Measurements from ENCODE around the gene SSX4B. TPM values are rescaled to one million over a fixed set of nuclear protein-coding genes. Genes with fewer than 3 reads are reported as not detected.
"Not testable (repeated sequence)": the region's sequence is repeated elsewhere in the genome, so short reads cannot be mapped to it uniquely, and the experiment has no call there.

SSX4B gene
- polyA plus RNA-seq, 1 experiment = not detected

- DNase-seq (ENCODE audit: low read depth); H3K4me3 ChIP-seq (ENCODE audit: low read depth, low read length); H3K27me3 ChIP-seq (ENCODE audit: control insufficient read depth, insufficient read depth, low read length); POLR2A ChIA-PET; CTCF ChIA-PET; H3K36me3 ChIP-seq (ENCODE audit: control insufficient read depth, insufficient read depth, low read length): not testable (repeated sequence)
Observed at GRCh38 chrX:48367717-48368408, 43.9 kb downstream of the SSX4B start.

GRCh38 chrX:48359281-48359680 lies 52.5 kb downstream of the SSX4B start:
- H3K27me3 ChIP-seq (ENCODE audit: control insufficient read depth, insufficient read depth, low read length); H3K36me3 ChIP-seq (ENCODE audit: control insufficient read depth, insufficient read depth, low read length); DNase-seq (ENCODE audit: low read depth); CTCF ChIA-PET; H3K4me3 ChIP-seq (ENCODE audit: low read depth, low read length); POLR2A ChIA-PET: not testable (repeated sequence)

GRCh38 chrX:48357681-48358080 lies 54.1 kb downstream of the SSX4B start:
- no peak for DNase-seq (ENCODE audit: low read depth)
- ChIA-PET POLR2A (no interaction called here), CTCF (no interaction called here)
- no peaks in the 10 kb centered on the region for H3K27me3 ChIP-seq (ENCODE audit: control insufficient read depth, insufficient read depth, low read length)
- H3K36me3 ChIP-seq (ENCODE audit: control insufficient read depth, insufficient read depth, low read length) = no peaks in the 10 kb centered on the region
- no peak for TF ChIP-seq CTCF (IDR thresholded peaks at IDR 0.05; ENCODE audit: insufficient read depth, low read depth, low read length)
- H3K4me3 ChIP-seq (ENCODE audit: low read depth, low read length) = no peak overlapping the region

- H3K36me3 ChIP-seq (ENCODE audit: control insufficient read depth, insufficient read depth, low read length); H3K27me3 ChIP-seq (ENCODE audit: control insufficient read depth, insufficient read depth, low read length); CTCF ChIA-PET; DNase-seq (ENCODE audit: low read depth); POLR2A ChIA-PET; H3K4me3 ChIP-seq (ENCODE audit: low read depth, low read length): not testable (repeated sequence)
Observed at GRCh38 chrX:48356315-48357094, 55.3 kb downstream of the SSX4B start, which contains the start of gene SSX3. SSX3 (minus strand) TSS chrX:48356703; CDS start chrX:48355249, 1,454 bp downstream.

Small RNA genes within 50 kb of the gene (small RNA-seq; reads per million reads assigned to genes)
- not detected for gene AL606490.4 (ENCODE audit: insufficient read length, low read depth, low replicate concordance)
- not detected for gene AL606490.7 (ENCODE audit: insufficient read length, low read depth, low replicate concordance)

Other genes with a start within 250 kb of the SSX4B start
- not detected in 2 replicates for gene SSX5, start 215.2 kb downstream of the SSX4B start, polyA plus RNA-seq (2011; rRNA removed)
- not detected in 2 replicates for gene SSX1, start 156.6 kb downstream of the SSX4B start, polyA plus RNA-seq (2011; rRNA removed)
- not detected in 2 replicates for gene SSX3, start 55.3 kb downstream of the SSX4B start, polyA plus RNA-seq (2011; rRNA removed)
- gene SSX4, start 28.4 kb downstream of the SSX4B start, polyA plus RNA-seq (2011; rRNA removed) = not detected in 2 replicates
- gene SLC38A5, start 58.3 kb upstream of the SSX4B start, polyA plus RNA-seq (2011; rRNA removed) = 3.5 and 5.3 TPM in 2 replicates
- gene FTSJ1, start 64.2 kb upstream of the SSX4B start, polyA plus RNA-seq (2011; rRNA removed) = 24.5 and 44.3 TPM in 2 replicates
- gene PORCN, start 97.0 kb upstream of the SSX4B start, polyA plus RNA-seq (2011; rRNA removed) = 9.9 and 18.0 TPM in 2 replicates
- gene EBP, start 109.8 kb upstream of the SSX4B start, polyA plus RNA-seq (2011; rRNA removed) = 28.3 and 36.1 TPM in 2 replicates
- gene TBC1D25, start 127.8 kb upstream of the SSX4B start, polyA plus RNA-seq (2011; rRNA removed) = 10.6 and 17.8 TPM in 2 replicates
- gene RBM3, start 162.5 kb upstream of the SSX4B start, polyA plus RNA-seq (2011; rRNA removed) = 333 and 406 TPM in 2 replicates
- gene WDR13, start 185.5 kb upstream of the SSX4B start, polyA plus RNA-seq (2011; rRNA removed) = 41.8 and 119 TPM in 2 replicates

Measured in BJ (cell line).